HG02970 (cell line): ENCODE results near the gene SDHC.
"Not testable (repeated sequence)": the region's sequence is repeated elsewhere in the genome, so short reads cannot be mapped to it uniquely, and the experiment has no call there.

Experiments
- ATAC-seq: cut with Tn5 transposase; IDR thresholded peaks from one replicate; pipeline ENCODE4 v1.9.1; 2021; ENCODE audit warnings: mild to moderate bottlenecking, moderate library complexity, moderate number of reproducible peaks; ENCODE audit not compliant: unreplicated experiment, low FRiP score

Gene SDHC

DNA sequence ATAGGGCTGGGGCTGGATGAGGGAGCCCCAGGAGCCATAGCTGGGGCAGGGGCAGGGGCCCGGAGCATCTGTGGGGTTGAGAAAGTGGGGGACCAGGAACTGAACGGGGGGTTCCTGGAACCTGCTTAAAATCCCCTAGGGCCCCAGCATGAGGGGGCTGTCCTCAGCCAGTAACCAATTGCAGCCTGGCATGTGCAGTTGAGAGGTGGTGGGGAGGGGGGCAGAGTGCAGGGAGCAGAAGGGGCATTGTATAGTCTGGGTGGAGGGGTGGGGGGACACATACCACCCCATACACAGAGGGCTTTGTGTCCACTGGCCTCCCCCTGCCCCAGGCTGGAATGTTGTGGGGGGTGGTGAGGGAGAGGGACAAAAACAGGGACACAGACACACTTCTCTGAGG lies 4.3 kb upstream of the SDHC start, which contains the start of gene MPZ:
Gene MPZ (minus strand): TSS at position 101 of the 400 bp plus-strand sequence. CDS start 63 bp downstream, at position 38.
- ATAC-seq = no peak

DNA sequence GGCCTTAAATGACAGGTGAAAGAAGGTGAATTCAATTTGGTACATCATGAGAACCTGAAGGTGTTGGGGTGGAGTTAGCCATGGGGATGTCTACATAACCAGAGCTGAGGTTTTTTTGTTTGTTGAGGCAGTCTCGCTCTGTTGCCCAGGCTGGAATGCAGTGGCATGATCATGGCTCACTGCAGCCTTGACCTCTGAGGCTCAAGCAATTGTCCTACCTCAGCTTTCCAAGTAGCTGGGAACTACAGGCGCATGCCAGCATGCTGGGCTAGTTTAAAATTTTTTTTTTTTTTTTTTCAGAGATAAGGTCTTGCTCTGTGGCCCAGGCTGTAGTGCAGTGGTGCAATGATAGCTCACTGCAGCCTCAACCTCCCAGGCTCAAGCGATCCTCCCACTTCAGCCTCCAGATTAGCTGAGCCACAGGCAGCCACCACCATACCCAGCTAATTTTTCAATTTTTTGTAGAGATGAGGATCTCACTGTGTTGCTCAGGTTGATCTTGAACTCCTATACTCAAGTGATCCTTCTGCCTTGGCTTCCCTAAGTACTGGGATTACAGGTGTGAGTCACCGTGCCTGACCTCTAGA lies 2.5 kb upstream of the SDHC start:
- ATAC-seq = no peak

DNA sequence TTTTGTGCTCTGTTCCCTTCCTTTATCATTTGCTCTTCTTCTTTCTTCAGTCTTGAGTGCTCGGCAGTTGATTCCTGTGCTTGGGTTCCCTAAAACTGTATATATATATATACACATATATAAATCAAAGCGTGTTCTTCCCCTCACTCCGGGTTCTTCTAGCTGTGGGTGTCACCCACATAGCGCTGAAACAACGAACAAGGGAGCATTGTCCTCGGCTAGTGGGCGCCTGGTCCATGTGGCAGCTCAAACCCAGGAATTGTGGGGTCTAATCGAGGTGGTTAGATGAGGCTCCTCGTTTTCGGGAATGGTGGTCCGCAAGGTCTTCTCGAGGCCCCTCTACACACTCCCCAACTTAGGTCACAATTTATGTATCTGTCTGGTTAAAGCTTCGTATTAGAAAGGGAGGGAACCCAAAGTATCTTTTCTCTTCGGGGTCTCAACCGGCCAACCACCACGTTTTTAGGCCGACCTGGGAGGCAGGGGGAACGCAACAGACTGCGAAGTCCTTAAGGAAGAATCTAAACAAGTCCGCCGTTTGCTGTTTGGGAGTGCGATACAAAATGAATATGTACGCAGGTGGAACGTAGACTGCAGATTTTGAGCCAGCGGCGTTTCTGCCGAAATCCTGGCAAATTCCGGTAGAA lies 504 bp upstream of the SDHC start:
- ATAC-seq = no peak

DNA sequence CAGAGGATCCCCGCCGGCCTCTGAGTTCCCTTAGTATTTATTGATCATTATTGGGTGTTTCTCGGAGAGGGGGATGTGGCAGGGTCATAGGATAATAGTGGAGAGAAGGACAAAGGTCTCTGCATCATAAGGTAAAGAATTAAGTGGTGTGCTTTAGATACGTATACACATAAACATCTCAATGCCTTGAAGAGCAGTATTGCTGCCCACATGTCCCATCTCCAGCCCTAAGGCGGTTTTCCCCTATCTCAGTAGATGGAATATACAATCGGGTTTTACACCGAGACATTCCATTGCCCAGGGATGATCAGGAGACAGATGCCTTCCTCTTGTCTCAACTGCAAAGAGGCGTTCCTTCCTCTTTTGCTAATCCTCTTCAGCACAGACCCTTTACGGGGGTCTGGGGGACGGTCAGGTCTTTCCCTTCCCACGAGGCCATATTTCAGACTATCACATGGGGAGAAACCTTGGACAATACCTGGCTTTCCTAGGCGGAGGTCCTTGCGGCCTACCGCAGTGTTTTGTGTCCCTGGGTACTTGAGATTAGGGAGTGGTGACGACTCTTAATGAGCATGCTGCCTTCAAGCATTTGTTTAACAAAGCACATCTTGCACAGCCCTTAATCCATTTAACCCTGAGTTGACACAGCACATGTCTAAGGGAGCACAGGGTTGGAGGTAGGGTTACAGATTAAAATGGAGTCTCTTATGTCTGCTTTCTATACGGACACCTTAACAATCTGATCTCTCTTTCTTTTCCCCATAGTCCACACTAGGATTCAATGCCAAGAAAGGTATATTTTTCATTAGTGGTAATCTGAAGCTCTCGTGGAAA lies 1.9 kb downstream of the SDHC start:
- ATAC-seq = not testable (repeated sequence)

DNA sequence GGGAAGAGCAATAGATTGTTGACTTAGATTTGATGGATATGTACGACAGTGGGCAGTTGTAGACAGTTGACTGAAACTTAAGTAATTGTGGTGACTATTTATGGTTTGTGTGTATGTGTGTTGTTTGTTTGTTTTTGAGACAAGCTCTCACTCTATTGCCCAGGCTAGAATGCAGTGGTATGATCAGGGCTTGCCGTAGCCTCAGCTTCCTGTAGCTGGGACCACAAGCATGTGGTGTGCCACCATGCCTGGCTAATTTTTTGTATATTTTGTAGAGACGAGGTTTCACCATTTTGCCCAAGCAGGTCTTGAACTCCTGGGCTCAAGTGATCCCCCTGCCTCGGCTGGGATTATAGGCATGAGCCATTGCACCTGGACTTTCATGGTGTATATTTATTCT lies 9.8 kb downstream of the SDHC start:
- ATAC-seq = no peak

DNA sequence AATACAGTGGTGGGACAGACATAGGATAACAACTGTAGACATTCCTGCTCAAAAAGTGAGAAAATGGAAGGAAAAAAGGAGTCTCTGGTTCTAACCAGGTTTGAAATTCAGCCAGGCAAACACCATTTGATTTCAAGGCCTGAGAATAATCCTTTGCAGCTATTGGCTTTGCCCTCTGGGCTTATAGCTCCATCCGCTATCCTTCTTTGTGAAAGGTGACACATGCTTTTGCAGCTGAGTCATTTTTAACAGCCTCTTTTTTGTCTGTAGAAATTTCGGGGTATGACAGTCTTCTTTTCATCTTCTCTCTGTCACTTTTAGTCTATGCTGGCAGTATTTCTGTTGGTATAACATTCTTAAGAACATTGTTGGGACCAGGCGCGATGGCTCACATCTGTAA lies 16.2 kb downstream of the SDHC start:
- no peak for ATAC-seq

DNA sequence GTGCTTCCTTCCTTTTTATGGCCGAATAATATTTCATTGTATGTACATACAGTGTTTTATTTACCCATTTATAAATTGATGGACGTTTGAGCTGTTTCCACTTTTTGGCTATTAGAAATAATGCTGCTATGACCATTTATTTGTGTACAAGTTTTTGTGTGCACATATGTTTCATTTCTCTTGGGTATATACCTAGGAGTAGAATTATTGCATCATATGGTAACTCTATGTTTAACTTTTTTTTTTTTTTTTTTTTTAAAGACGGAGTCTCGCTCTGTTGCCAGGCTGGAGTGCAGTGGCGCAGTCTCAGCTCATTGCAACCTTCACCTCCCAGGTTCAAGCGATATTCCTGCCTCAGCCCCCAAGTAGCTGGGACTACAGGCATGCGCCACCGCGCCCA lies 19.0 kb downstream of the SDHC start:
- no peak for ATAC-seq

DNA sequence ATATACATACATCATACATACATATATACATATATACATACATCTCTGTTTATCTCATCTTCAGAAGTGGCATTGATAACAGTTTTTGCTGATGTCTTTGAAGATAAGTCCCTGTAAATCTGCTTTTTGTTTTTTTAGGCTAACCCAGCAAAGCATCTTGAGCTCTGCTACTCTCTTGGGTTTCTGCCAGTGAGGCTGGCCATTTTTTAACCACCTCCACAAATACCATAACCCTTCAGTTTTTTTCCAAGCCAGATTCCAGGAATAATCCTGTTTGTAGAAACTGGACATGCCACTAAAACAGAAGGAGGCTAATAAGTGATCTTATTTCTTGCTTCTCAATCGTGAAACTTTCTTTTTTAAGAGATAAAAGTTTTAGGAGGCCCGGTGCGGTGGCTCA lies 21.6 kb downstream of the SDHC start:
- no peak for ATAC-seq

DNA sequence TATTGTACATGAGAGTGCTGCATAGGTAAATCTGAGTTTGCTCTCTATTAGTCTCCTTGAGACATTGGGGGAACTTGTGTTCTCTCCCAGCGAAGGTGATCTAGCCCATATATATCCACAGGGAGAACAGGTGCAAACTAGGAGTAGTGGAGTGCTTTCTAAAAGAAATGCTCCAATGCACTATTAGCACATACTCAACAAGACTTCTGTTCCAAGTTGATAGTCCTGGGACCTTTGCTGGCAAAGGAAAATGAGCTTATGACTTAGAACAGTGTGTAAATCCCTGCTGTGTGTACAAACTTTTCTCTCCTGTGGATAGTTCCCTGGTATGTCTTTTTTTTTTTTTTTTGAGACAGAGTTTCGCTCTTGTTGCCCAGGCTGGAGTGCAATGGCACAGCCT lies 28.0 kb downstream of the SDHC start:
- ATAC-seq = no peak

DNA sequence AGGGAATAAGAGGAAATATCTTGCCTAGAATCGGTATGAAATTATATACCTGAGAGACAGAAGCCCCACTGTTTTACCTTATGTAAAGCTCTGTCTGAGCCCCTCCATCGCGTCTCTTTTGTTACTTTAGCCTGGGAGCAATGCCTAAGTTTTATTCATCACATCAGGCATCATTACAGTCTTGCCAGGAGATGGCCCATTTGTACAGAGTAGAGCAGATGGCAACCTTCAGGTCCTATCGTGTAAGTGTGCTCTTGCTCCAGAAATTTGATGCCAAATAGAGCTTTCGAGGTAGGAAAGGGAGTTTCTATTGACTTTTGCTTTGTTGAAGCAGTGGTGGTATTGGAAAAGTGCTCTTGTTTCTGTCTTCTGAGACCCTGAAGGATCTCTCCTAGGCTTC lies 28.6 kb downstream of the SDHC start:
- no peak for ATAC-seq

DNA sequence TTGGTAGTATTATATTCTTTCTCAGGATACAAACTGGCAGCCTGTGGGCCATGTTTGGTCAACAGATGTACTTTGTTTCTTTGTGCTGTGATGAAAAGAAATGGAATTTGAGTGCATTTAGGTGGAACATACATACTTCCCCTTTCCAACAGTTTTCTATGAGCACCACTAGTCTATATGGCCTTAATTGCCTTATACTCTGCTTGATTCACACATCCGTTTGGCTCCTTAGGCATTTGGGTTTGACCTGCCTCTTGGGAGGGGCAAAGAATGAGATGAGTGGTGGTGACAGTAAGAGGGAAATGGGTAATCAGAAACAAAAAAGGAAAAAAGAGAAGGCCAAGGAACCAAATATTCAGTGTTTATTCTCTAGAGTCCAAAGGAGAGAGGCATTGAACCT lies 36.5 kb downstream of the SDHC start:
- ATAC-seq = no peak

DNA sequence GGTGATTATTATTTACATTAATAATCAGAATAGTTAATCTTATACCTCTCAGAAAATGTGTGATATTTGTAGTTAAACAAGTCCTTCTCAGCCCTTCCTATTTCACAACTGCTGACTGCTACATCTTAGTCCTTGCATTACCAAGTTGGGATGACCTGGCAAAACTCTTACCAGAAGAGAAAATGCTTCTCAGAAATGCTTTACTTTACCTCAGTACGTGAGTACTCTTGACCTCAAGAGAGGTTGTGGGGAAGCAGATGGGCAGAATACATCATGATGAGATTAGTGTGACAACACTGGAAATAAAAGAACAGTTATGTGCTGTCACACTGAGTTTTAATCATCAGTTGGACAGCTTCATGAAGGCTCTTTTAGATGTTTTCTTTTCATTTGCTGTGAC lies 37.3 kb downstream of the SDHC start:
- ATAC-seq = no peak

DNA sequence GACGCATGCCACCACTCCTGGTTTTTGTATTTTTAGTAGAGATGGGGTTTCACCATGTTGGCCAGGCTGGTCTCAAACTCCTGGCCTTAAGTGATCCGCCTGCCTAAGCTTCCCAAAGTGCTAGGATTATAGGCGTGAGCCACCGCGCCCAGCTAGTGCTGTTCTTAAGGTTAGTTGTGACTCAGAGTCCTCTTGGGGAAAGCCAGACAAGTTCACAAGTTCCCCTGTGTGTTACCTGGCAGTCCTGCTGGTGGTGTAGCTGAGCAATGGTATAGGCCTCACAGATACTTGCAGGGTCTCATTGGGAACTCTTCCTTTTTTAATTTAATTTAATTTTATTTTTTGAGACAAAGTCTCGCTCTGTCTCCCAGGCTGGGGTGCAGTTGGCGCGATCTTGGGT lies 42.9 kb downstream of the SDHC start:
- no peak for ATAC-seq

DNA sequence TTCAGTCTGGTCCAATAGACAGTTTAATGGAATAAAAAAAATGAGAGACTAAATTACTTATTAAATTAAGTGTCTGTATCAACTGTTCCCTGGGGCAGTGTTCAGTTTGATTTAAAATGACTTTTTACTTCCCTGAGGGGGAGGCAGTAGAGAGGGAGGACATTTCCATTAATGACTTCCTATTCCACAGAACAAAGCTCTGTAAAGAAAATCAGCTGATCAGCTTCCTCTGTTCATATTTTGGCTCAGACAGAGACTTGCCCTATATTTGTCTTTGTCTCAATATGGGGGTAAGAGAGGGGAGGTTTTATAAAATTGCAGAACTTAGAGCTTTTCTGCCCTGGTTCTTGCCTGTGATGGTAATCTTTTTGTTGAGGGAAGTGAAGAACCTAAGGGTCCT lies 45.1 kb downstream of the SDHC start:
- no peak for ATAC-seq

DNA sequence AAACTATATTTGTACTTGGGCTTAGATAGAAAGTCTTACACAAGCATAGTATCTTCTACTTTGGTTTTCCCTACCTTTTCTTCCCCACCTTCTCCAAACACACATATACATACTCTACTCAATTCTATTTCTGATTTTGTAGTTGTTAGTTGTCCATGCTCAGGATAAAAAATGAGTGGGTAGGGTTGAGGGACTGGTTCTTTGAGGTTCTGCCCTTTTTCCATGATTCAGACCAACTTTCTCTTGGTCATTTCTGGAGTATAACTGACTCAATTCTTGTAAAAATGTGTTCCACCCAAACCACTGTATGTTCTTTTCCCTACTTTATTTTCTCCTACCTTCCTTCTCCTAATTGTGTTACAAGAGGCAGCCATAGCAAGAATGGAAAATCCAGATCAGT lies 50.2 kb downstream of the SDHC start:
- no peak for ATAC-seq

DNA sequence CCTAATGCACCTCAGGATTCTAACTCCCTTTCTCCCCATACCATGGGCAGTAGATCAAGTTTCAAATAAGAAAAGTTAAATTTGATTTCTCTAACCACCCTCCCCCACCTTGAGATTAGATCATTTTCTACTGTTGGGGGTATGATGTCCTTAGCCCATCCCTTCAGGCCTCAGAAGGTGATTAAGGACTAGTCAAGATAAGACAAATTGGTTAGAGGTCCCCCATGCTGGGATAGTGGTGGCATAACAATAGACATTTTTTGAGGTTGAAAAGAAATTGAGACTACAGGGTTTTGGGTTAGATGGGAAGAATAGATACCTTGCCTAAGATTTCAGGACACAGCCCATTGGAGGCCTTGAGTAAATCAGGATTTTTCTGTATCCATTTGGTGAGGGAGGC lies 51.0 kb downstream of the SDHC start:
- ATAC-seq = no peak

DNA sequence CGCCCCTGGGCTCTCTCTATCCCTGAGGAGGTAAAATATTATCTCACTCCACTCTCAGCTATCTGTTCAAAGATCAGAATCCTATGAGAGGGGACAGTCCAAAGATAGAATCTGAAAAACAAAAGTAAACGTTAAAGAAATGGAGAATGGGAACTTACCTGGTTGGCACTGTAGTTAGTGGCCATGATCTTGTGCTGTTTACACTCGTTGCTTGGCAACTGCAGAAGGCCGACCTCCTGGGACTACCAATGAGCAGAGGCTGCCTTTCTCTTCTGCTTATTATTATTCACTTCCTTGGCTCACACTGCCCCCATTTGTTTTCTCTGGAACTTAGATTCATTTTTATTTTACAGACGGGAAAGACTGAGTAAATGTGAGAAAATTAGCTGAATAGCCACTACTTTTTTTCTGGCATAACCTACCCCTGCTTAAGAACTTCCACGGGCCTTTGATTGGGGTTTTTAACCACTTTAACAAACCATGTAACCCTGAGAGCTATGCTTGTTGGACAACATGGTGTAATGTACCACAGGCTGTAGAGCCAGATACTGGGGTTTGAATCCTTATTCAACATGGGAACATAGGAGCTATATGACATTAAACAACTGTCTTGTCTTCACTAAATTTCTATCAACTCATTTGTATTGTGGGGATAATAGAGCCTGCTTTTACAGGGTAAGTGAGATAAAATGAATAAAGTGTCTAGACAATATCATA lies 53.7 kb downstream of the SDHC start, which contains the start of gene CFAP126:
Gene CFAP126 (minus strand): TSS at position 193 of the 717 bp plus-strand sequence. CDS start 8 bp downstream, at position 185.
- ATAC-seq = peak; percentile 73

DNA sequence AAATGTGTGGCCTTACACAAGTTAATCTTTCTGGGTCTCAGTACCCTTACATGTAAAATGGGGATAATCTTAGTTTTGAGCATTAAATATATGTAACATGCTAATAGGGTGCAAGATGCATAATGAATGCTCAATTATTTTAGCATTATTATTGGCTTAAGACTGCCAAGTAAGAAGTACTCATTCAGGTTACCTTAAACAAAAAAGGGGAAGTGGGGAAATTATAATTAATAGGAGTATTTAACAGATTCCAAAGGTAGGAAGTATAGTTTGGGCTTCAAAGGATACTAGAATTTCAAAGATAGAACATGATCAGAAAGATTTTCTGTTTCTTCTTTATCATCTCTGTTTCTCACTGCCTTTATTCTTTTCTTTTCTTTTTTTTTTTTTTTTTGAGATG lies 59.3 kb downstream of the SDHC start:
- ATAC-seq = no peak

DNA sequence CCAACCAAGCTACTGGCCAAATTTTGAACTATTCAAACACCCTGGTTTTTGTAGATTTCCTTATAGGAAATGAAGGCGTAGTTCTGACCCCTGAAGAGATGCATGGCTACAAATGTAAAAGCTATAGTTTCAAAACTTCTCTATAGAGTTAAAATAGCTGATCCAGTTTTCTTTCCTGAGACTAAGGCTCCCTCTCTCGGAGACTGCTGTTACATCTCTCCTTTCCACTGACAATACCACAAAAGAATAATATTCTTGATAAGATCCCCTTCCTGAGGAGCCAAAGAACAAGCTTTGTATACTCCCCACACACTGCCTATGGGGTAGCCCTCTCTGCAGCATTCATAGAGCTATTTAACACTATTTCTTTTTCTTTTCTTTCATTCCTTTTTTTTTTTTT lies 60.2 kb downstream of the SDHC start:
- ATAC-seq = no peak

DNA sequence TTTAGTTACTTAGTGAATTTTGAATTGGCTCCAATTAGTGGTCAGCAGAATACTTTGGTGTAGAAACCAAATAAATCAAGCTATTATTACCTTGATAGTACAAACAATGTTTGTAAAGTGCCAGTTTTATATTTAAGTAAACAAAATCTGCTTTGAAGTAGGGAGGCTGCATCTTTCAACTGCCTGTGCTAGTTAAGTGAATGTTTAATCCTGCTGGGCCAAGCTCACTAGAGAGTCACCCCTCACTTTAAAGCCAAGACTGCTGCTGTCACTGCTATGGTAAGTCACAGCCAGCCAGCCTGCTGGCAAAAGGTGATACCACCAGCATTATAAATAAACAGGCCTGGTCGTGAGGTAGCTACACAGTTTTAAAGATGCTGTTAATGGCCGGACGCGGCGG lies 63.8 kb downstream of the SDHC start:
- no peak for ATAC-seq

DNA sequence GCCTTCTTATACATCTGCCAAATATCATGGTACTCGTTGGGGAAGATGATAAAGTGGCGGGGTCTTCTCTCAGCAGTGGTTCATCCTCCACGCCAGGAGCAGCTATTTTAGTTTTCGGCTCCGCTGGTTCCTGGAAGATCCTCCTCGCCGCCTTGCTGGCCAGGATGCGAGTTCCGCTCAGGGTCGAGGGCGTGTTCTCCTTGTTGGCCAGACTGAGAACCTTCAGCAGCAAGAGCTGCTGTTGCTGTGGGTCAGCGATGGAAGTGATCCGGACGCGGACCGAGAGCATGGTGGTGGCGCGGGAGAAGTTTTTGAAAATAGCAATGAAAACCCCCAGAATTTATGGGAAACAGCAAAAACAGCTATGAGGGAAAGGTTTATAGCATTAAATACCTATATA lies 64.9 kb downstream of the SDHC start:
- no peak for ATAC-seq
